Measurements from ENCODE around the gene FARP1.
"Not testable (repeated sequence)": the region's sequence is repeated elsewhere in the genome, so short reads cannot be mapped to it uniquely, and the experiment has no call there.

The FARP1 gene

GRCh38 chr13:98226496-98226895 lies 83.6 kb downstream of the FARP1 start:
- no peak for TF ChIP-seq CTCF (IDR thresholded peaks at IDR 0.05; ENCODE audit: low read depth, low read length)
- no peak for DNase-seq (ENCODE audit: low read depth in 2 of 2)
- no peak overlapping the region for H3K4me3 ChIP-seq (replicated peaks in 1 of 2; ENCODE audit: low read depth in 2 of 2, low read length in 2 of 2)

GRCh38 chr13:98228661-98229341 lies 85.9 kb downstream of the FARP1 start:
- no peak for TF ChIP-seq CTCF (IDR thresholded peaks at IDR 0.05; ENCODE audit: low read depth, low read length)
- no peak overlapping the region for H3K4me3 ChIP-seq (replicated peaks in 1 of 2; ENCODE audit: low read depth in 2 of 2, low read length in 2 of 2)
- DNase-seq (ENCODE audit: low read depth in 2 of 2): no peak

GRCh38 chr13:98230762-98231161 lies 87.9 kb downstream of the FARP1 start:
- H3K4me3 ChIP-seq (replicated peaks in 1 of 2; ENCODE audit: low read depth in 2 of 2, low read length in 2 of 2); DNase-seq (ENCODE audit: low read depth in 2 of 2): not testable (repeated sequence)

- TF ChIP-seq CTCF (IDR thresholded peaks at IDR 0.05; ENCODE audit: low read depth, low read length): no peak
- DNase-seq (ENCODE audit: low read depth in 2 of 2): no peak
- H3K4me3 ChIP-seq (replicated peaks in 1 of 2; ENCODE audit: low read depth in 2 of 2, low read length in 2 of 2): no peak overlapping the region
Observed at GRCh38 chr13:98232456-98232855, 89.6 kb downstream of the FARP1 start.

GRCh38 chr13:98233127-98233526 lies 90.2 kb downstream of the FARP1 start:
- no peak overlapping the region for H3K4me3 ChIP-seq (replicated peaks in 1 of 2; ENCODE audit: low read depth in 2 of 2, low read length in 2 of 2)
- DNase-seq (ENCODE audit: low read depth in 2 of 2): no peak
- TF ChIP-seq CTCF (IDR thresholded peaks at IDR 0.05; ENCODE audit: low read depth, low read length): no peak

- no peak overlapping the region for H3K4me3 ChIP-seq (replicated peaks in 1 of 2; ENCODE audit: low read depth in 2 of 2, low read length in 2 of 2)
- no peak for TF ChIP-seq CTCF (IDR thresholded peaks at IDR 0.05; ENCODE audit: low read depth, low read length)
- no peak for DNase-seq (ENCODE audit: low read depth in 2 of 2)
Observed at GRCh38 chr13:98234348-98234747, 91.5 kb downstream of the FARP1 start.

- no peak for TF ChIP-seq CTCF (IDR thresholded peaks at IDR 0.05; ENCODE audit: low read depth, low read length)
- no peak for DNase-seq (ENCODE audit: low read depth in 2 of 2)
- no peak overlapping the region for H3K4me3 ChIP-seq (replicated peaks in 1 of 2; ENCODE audit: low read depth in 2 of 2, low read length in 2 of 2)
Observed at GRCh38 chr13:98236197-98236596, 93.3 kb downstream of the FARP1 start.
